ENCODE data around the gene POU1F1.

POU1F1 gene

DNA sequence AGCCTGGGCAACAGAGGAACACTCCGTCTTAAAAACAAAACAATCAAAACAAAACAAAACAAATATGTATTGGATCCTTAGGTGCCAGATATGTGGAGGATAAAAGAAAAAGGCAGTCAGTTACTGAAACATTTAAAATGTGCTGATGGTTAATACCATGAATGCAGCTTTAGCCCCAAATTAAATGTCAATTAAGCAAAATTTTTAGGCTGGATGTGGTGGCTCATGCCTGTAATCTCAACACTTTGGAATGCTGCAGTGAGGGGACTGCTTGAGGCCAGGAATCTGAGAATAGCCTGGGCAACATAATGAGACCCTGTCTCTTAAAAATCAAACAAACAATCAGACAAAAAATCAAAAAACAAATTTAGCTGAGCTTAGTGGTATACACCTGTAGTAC, 57.8 kb downstream of the POU1F1 start:
- TF ChIP-seq CTCF (IDR thresholded peaks at IDR 0.05; ENCODE audit: low read depth, low read length, poor library complexity, severe bottlenecking), result no peak
- Histone ChIP-seq H3K79me2 (ENCODE audit: control insufficient read depth, low read length) (no peaks in the 10 kb centered on the region), H3K9me3 (ENCODE audit: control insufficient read depth, insufficient read depth, low read length) (no peaks in the 10 kb centered on the region), H3K9me2 (replicated peaks; ENCODE audit: control insufficient read depth, low read length) (no peaks in the 10 kb centered on the region), H3K27ac (ENCODE audit: low read depth, low read length) (no peak overlapping the region), H3K27me3 (ENCODE audit: control insufficient read depth, low read length) (no peaks in the 10 kb centered on the region), H3F3A (ENCODE audit: control insufficient read depth, insufficient read depth) (no peaks in the 10 kb centered on the region), H3K4me1 (ENCODE audit: control insufficient read depth, low read length) (no peaks in the 10 kb centered on the region), H3K36me3 (ENCODE audit: control insufficient read depth, low read length) (no peaks in the 10 kb centered on the region), H3K4me3 (ENCODE audit: low read length) (no peak overlapping the region), H3K4me2 (ENCODE audit: low read length) (no peak overlapping the region), H4K20me1 (ENCODE audit: control insufficient read depth, insufficient read depth, low read depth, low read length) (no peaks in the 10 kb centered on the region)
